GM21390 (cell line): Measurements from ENCODE around the gene SLC5A12.

Experiments
- ATAC-seq: cut with Tn5 transposase; IDR thresholded peaks from one replicate; pipeline ENCODE4 v1.9.1; 2021; ENCODE audit not compliant: unreplicated experiment

Gene SLC5A12

GRCh38 chr11:26721948-26722475 lies at the start of gene SLC5A12:
TSS of gene SLC5A12 (minus strand) at chr11:26722060. CDS start at chr11:26721714, 346 bp downstream.
- no peak for ATAC-seq

- ATAC-seq = no peak
Measured at GRCh38 chr11:26769027-26769426, 47.2 kb upstream of the SLC5A12 start.

GRCh38 chr11:26767060-26767459 lies 45.2 kb upstream of the SLC5A12 start:
- no peak for ATAC-seq

GRCh38 chr11:26765323-26765722 lies 43.5 kb upstream of the SLC5A12 start:
- ATAC-seq = no peak

GRCh38 chr11:26764825-26765224 lies 43.0 kb upstream of the SLC5A12 start:
- no peak for ATAC-seq

GRCh38 chr11:26764315-26764714 lies 42.5 kb upstream of the SLC5A12 start:
- ATAC-seq = no peak

- no peak for ATAC-seq
Measured at GRCh38 chr11:26762089-26762488, 40.2 kb upstream of the SLC5A12 start.

- ATAC-seq = no peak
Measured at GRCh38 chr11:26761361-26761809, 39.5 kb upstream of the SLC5A12 start.

- no peak for ATAC-seq
Measured at GRCh38 chr11:26757995-26758394, 36.1 kb upstream of the SLC5A12 start.

GRCh38 chr11:26755762-26756161 lies 33.9 kb upstream of the SLC5A12 start:
- no peak for ATAC-seq

- ATAC-seq = peak; percentile 78
Measured at GRCh38 chr11:26753723-26754504, 32.1 kb upstream of the SLC5A12 start.

- no peak for ATAC-seq
Measured at GRCh38 chr11:26749927-26750326, 28.1 kb upstream of the SLC5A12 start.

- peak; percentile 67 for ATAC-seq
Measured at GRCh38 chr11:26743622-26744021, 21.8 kb upstream of the SLC5A12 start.

GRCh38 chr11:26742966-26743365 lies 21.1 kb upstream of the SLC5A12 start:
- no peak for ATAC-seq

GRCh38 chr11:26741036-26741435 lies 19.2 kb upstream of the SLC5A12 start:
- ATAC-seq = no peak

- ATAC-seq = no peak
Measured at GRCh38 chr11:26739366-26740073, 17.7 kb upstream of the SLC5A12 start.

- no peak for ATAC-seq
Measured at GRCh38 chr11:26734691-26735090, 12.8 kb upstream of the SLC5A12 start.

GRCh38 chr11:26731084-26731456 lies 9.2 kb upstream of the SLC5A12 start:
- no peak for ATAC-seq

GRCh38 chr11:26730414-26731083 lies 8.7 kb upstream of the SLC5A12 start:
- no peak for ATAC-seq

GRCh38 chr11:26729284-26729683 lies 7.4 kb upstream of the SLC5A12 start:
- ATAC-seq = no peak

- ATAC-seq = no peak
Measured at GRCh38 chr11:26726960-26727359, 5.1 kb upstream of the SLC5A12 start.

- ATAC-seq = no peak
Measured at GRCh38 chr11:26719998-26720397, 1.9 kb downstream of the SLC5A12 start.
